SK-N-SH treated with all-trans-retinoic acid at 6 μM for 48 hours (cell line): Measurements from ENCODE around the gene TRIM46.

Experiments
- ARNTL ChIP-seq: fragments of 450-650 bp; formaldehyde crosslinking; IDR thresholded peaks from 2 replicates; pipeline ENCODE4 v1.5.0; 2020; ENCODE audit warnings: low read depth, mild to moderate bottlenecking, moderate library complexity, borderline replicate concordance
- BACH2 ChIP-seq: fragments of 250-450 bp; sonication (Bioruptor Pico); IDR thresholded peaks from 2 replicates; pipeline ENCODE4 v1.9.0; 2021; ENCODE audit warnings: mild to moderate bottlenecking, borderline replicate concordance
- OSR1 ChIP-seq: fragments of 250-450 bp; sonication (Bioruptor Pico); IDR thresholded peaks from 2 replicates; pipeline ENCODE4 v1.8.0; 2022; ENCODE audit warnings: moderate library complexity, mild to moderate bottlenecking, inconsistent platforms
- PPARA ChIP-seq: fragments of 250-450 bp; sonication (Bioruptor Pico); IDR thresholded peaks from 2 replicates; pipeline ENCODE4 v1.5.0; 2020; ENCODE audit warnings: mild to moderate bottlenecking, borderline replicate concordance
- RARB ChIP-seq: fragments of 250-450 bp; sonication (Bioruptor Pico); IDR thresholded peaks from 2 replicates; pipeline ENCODE4 v1.8.0; 2021; ENCODE audit warnings: mild to moderate bottlenecking, moderate library complexity
- ZC3H10 ChIP-seq: fragments of 250-450 bp; sonication (Bioruptor Pico); IDR thresholded peaks from 2 replicates; pipeline ENCODE4 v1.5.1; 2021; ENCODE audit warnings: mild to moderate bottlenecking, moderate library complexity
- ZFP3 ChIP-seq: fragments of 250-450 bp; sonication (Bioruptor Pico); IDR thresholded peaks from 2 replicates; pipeline ENCODE4 v1.5.0; 2020; ENCODE audit warnings: mild to moderate bottlenecking, moderate library complexity
- ZFP30 ChIP-seq: fragments of 450-650 bp; formaldehyde crosslinking; IDR thresholded peaks from 2 replicates; pipeline ENCODE4 v1.5.0; 2022; ENCODE audit warnings: mild to moderate bottlenecking, moderate library complexity
- TF ChIP-seq, protein P1 (sequence below): fragments of 250-450 bp; sonication (Bioruptor Pico); IDR thresholded peaks from 2 replicates; pipeline ENCODE4 v1.8.0; 2021; ENCODE audit warnings: low read depth, mild to moderate bottlenecking, moderate library complexity, borderline replicate concordance
- TF ChIP-seq, protein P2 (sequence below): fragments of 250-450 bp; sonication (Bioruptor Pico); IDR thresholded peaks from 2 replicates; pipeline ENCODE4 v1.8.0; 2020; ENCODE audit warnings: mild to moderate bottlenecking, moderate library complexity, borderline replicate concordance

DNA sequence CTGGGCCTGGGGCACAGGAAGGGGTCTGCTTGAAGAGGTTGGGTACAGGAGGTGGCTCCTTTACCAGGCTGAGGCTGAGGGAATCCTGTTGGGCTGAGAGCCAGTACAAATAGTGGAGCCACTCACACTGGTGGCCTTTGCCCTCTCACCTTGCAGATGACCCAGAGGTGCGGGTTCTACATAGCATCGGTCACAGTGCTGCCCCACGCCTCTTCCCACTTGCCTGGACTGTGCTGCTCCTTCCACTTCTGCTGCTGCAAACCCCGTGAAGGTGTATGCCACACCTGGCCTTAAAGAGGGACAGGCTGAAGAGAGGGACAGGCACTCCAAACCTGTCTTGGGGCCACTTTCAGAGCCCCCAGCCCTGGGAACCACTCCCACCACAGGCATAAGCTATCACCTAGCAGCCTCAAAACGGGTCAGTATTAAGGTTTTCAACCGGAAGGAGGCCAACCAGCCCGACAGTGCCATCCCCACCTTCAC is 39.8 kb upstream of the TRIM46 start:
- no peak for TF ChIP-seq ZFP3 (CRISPR knock-in tag)
- TF ChIP-seq ZFP30 (CRISPR knock-in tag) = no peak
- TF ChIP-seq OSR1 (CRISPR knock-in tag) = no peak
- no peak for TF ChIP-seq BACH2 (CRISPR knock-in tag)
- TF ChIP-seq ARNTL (CRISPR knock-in tag) = no peak
- TF ChIP-seq RARB (CRISPR knock-in tag) = no peak
- TF ChIP-seq, protein P1, sequence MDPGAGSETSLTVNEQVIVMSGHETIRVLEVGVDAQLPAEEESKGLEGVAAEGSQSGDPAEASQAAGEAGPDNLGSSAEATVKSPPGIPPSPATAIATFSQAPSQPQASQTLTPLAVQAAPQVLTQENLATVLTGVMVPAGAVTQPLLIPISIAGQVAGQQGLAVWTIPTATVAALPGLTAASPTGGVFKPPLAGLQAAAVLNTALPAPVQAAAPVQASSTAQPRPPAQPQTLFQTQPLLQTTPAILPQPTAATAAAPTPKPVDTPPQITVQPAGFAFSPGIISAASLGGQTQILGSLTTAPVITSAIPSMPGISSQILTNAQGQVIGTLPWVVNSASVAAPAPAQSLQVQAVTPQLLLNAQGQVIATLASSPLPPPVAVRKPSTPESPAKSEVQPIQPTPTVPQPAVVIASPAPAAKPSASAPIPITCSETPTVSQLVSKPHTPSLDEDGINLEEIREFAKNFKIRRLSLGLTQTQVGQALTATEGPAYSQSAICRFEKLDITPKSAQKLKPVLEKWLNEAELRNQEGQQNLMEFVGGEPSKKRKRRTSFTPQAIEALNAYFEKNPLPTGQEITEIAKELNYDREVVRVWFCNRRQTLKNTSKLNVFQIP = no peak
- no peak for TF ChIP-seq ZC3H10 (CRISPR knock-in tag)
- TF ChIP-seq, protein P2, sequence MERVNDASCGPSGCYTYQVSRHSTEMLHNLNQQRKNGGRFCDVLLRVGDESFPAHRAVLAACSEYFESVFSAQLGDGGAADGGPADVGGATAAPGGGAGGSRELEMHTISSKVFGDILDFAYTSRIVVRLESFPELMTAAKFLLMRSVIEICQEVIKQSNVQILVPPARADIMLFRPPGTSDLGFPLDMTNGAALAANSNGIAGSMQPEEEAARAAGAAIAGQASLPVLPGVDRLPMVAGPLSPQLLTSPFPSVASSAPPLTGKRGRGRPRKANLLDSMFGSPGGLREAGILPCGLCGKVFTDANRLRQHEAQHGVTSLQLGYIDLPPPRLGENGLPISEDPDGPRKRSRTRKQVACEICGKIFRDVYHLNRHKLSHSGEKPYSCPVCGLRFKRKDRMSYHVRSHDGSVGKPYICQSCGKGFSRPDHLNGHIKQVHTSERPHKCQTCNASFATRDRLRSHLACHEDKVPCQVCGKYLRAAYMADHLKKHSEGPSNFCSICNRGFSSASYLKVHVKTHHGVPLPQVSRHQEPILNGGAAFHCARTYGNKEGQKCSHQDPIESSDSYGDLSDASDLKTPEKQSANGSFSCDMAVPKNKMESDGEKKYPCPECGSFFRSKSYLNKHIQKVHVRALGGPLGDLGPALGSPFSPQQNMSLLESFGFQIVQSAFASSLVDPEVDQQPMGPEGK = no peak
- TF ChIP-seq PPARA (CRISPR knock-in tag) = no peak
